ENCODE data around the gene HOATZ.

GRCh38 chr11:111537336-111537860, 22.8 kb downstream of the HOATZ start:
- no peak for TF ChIP-seq POLR2A (IDR thresholded peaks at IDR 0.05)
- TF ChIP-seq, protein P1, sequence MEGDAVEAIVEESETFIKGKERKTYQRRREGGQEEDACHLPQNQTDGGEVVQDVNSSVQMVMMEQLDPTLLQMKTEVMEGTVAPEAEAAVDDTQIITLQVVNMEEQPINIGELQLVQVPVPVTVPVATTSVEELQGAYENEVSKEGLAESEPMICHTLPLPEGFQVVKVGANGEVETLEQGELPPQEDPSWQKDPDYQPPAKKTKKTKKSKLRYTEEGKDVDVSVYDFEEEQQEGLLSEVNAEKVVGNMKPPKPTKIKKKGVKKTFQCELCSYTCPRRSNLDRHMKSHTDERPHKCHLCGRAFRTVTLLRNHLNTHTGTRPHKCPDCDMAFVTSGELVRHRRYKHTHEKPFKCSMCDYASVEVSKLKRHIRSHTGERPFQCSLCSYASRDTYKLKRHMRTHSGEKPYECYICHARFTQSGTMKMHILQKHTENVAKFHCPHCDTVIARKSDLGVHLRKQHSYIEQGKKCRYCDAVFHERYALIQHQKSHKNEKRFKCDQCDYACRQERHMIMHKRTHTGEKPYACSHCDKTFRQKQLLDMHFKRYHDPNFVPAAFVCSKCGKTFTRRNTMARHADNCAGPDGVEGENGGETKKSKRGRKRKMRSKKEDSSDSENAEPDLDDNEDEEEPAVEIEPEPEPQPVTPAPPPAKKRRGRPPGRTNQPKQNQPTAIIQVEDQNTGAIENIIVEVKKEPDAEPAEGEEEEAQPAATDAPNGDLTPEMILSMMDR (IDR thresholded peaks at IDR 0.05), result no peak
- TF ChIP-seq POLR2AphosphoS5 (IDR thresholded peaks at IDR 0.05), result no peak
- no peak for TF ChIP-seq EP300 (IDR thresholded peaks at IDR 0.05)
